HepG2 (cell line): ENCODE measurements around the gene SPTAN1. TPM values are rescaled to one million over a fixed set of nuclear protein-coding genes. Genes with fewer than 3 reads are reported as not detected.

Source experiments
- AGO1 ChIP-seq: fragments of 200-400 bp; formaldehyde crosslinking; IDR thresholded peaks from 2 replicates; pipeline ENCODE4 v1.6.1; 2017; ENCODE audit warnings: mild to moderate bottlenecking, low read depth, low read length, moderate library complexity; ENCODE audit not compliant: poor library complexity, severe bottlenecking
- ARID4A ChIP-seq: sonication (generic); formaldehyde crosslinking; IDR thresholded peaks from 2 replicates; pipeline ENCODE4 v1.5.0; 2020; ENCODE audit warnings: mild to moderate bottlenecking, missing genetic modification reagents, borderline replicate concordance
- E2F1 ChIP-seq: sonication (generic); formaldehyde crosslinking; IDR thresholded peaks from 2 replicates; pipeline ENCODE4 v1.5.0; 2020; ENCODE audit warnings: missing genetic modification reagents
- E2F5 ChIP-seq: sonication (generic); formaldehyde crosslinking; conservative IDR thresholded peaks from 2 replicates; pipeline ENCODE4 v1.4.0; 2020; ENCODE audit warnings: missing genetic modification reagents
- IKZF5 ChIP-seq: IDR thresholded peaks from 2 replicates; pipeline ENCODE4 v1.6.1; 2018; ENCODE audit warnings: missing genetic modification reagents, mild to moderate bottlenecking, missing compliant biosample characterization
- PBX2 ChIP-seq: IDR thresholded peaks from 2 replicates; pipeline ENCODE4 v1.6.1; 2016; ENCODE audit warnings: control low read depth
- PREB ChIP-seq: sonication (generic); formaldehyde crosslinking; IDR thresholded peaks from 2 replicates; pipeline ENCODE4 v1.4.0; 2020; ENCODE audit warnings: missing genetic modification reagents
- RNF2 ChIP-seq: fragments of 450-650 bp; conservative IDR thresholded peaks from 2 replicates; pipeline ENCODE4 v1.6.1; 2016; ENCODE audit warnings: low read depth
- TOE1 ChIP-seq: sonication (generic); formaldehyde crosslinking; IDR thresholded peaks from 2 replicates; pipeline ENCODE4 v1.4.0; 2020; ENCODE audit warnings: mild to moderate bottlenecking, missing genetic modification reagents
- WIZ ChIP-seq: sonication (generic); formaldehyde crosslinking; IDR thresholded peaks from 2 replicates; pipeline ENCODE4 v1.5.1; 2020; ENCODE audit warnings: mild to moderate bottlenecking, missing genetic modification reagents
- ZFP36 ChIP-seq: fragments of 150-350 bp; IDR thresholded peaks from 2 replicates; pipeline ENCODE4 v1.6.1; 2018; ENCODE audit warnings: borderline replicate concordance, low read length, low read depth; ENCODE audit not compliant: partially characterized antibody
- ZNF746 ChIP-seq: sonication (generic); formaldehyde crosslinking; IDR thresholded peaks from 2 replicates; pipeline ENCODE4 v1.8.0; 2022; ENCODE audit warnings: mild to moderate bottlenecking, missing genetic modification reagents
- ZNF768 ChIP-seq: sonication (generic); formaldehyde crosslinking; IDR thresholded peaks from 2 replicates; pipeline ENCODE4 v1.4.0; 2020; ENCODE audit warnings: missing genetic modification reagents
- polyA plus RNA-seq, 8 experiments: library from polyadenylated mRNA; depleted of rRNA in 3 of 8; stranded (reverse) in 7 of 8; unstranded in 1 of 8; fragments of >200 nt; fragmentation: Illumina TruSeq in 4 of 8; extraction: Trizol in 4 of 8; gene quantifications; 2 replicates each; pipeline versions ENCODE4 v1.2.1 to v1.2.3, GENCODE V29; 2011 to 2016; ENCODE audit warnings: low read depth in 4 of 8, missing spikeins in 1 of 8, mixed read lengths in 1 of 8; ENCODE audit not compliant: insufficient read depth in 1 of 8
- total RNA-seq, 5 experiments: library from RNA; depleted of rRNA; stranded (reverse); fragments of >200 nt; fragmentation: Illumina TruSeq; extraction: Trizol; gene quantifications; 2 replicates each; pipeline ENCODE4 v1.2.3, GENCODE V29; 2016; ENCODE audit warnings: low read depth in 1 of 5

Gene SPTAN1
- total and polyA plus RNA-seq, 2 of the 13 experiments (the other 11 are each of a cell fraction or from before 2014, with no cell fraction given): 106 to 111 TPM

GRCh38 chr9:128504485-128505413 is 47.6 kb upstream of the SPTAN1 start, which contains the start of gene GLE1 (continued):
- TF ChIP-seq PREB (CRISPR knock-in tag): no peak
- no peak for TF ChIP-seq TOE1 (CRISPR knock-in tag)
- peak; percentile 56; the same call in 1 of the 2 replicates for TF ChIP-seq RNF2
- TF ChIP-seq WIZ (CRISPR knock-in tag): no peak
- TF ChIP-seq ZNF768 (CRISPR knock-in tag): peak; percentile 61
- peak; percentile 81 for TF ChIP-seq AGO1
- no peak for TF ChIP-seq ZFP36
- TF ChIP-seq E2F1 (CRISPR knock-in tag): peak; percentile 93
- TF ChIP-seq PBX2 (CRISPR knock-in tag): no peak
- peak; percentile 76; the same call in 1 of the 2 replicates for TF ChIP-seq E2F5 (CRISPR knock-in tag)
- TF ChIP-seq ZNF746 (CRISPR knock-in tag): no peak
- peak; percentile 99 for TF ChIP-seq ARID4A
- TF ChIP-seq IKZF5 (CRISPR knock-in tag): peak; percentile 84; the same call in 1 of the 2 replicates
